GM19193 (cell line): Measurements from ENCODE around the gene CHDH.

Experiments
- POLR2A ChIP-seq: IDR thresholded peaks from 4 replicates; pipeline ENCODE4 v1.6.1; 2011; ENCODE audit not compliant: insufficient read depth, insufficient read length; ENCODE audit errors: extremely low read depth

The CHDH gene

GRCh38 chr3:53846134-53846850 is at the start of gene CHDH, which contains the start of gene IL17RB:
Gene CHDH (minus strand): TSS chr3:53846419. CDS start chr3:53824008, 22,411 bp downstream.
Gene IL17RB (plus strand): TSS chr3:53846568. CDS start chr3:53846589, 21 bp downstream.
- peak; percentile 81 for TF ChIP-seq POLR2A

- TF ChIP-seq POLR2A: no peak
These were observed 46.0 kb upstream of the CHDH start for GRCh38 chr3:53892286-53892637.

- peak; percentile 94 for TF ChIP-seq POLR2A
These were observed 45.5 kb upstream of the CHDH start, which contains the start of gene SELENOK for GRCh38 chr3:53891497-53892285. Gene SELENOK (minus strand): TSS chr3:53891859.

- no peak for TF ChIP-seq POLR2A
These were observed 44.7 kb upstream of the CHDH start for GRCh38 chr3:53890726-53891475.

- no peak for TF ChIP-seq POLR2A
These were observed 42.0 kb upstream of the CHDH start for GRCh38 chr3:53888232-53888631.

GRCh38 chr3:53887446-53887845 is 41.2 kb upstream of the CHDH start:
- no peak for TF ChIP-seq POLR2A

GRCh38 chr3:53885239-53885638 is 39.0 kb upstream of the CHDH start:
- TF ChIP-seq POLR2A: no peak

GRCh38 chr3:53884623-53885022 is 38.4 kb upstream of the CHDH start:
- no peak for TF ChIP-seq POLR2A

GRCh38 chr3:53883008-53883407 is 36.8 kb upstream of the CHDH start:
- TF ChIP-seq POLR2A: no peak

- peak; percentile 91 for TF ChIP-seq POLR2A
These were observed 35.7 kb upstream of the CHDH start, which contains the start of gene ACTR8 for GRCh38 chr3:53881691-53882593. Gene ACTR8 (minus strand): TSS chr3:53882152. CDS start chr3:53882101, 51 bp downstream.

- TF ChIP-seq POLR2A: no peak
These were observed 34.5 kb upstream of the CHDH start for GRCh38 chr3:53880396-53881345.

- no peak for TF ChIP-seq POLR2A
These were observed 19.7 kb upstream of the CHDH start for GRCh38 chr3:53865732-53866499.
